ENCODE measurements around the gene EPHA6.
"Not testable (repeated sequence)": the region's sequence is repeated elsewhere in the genome, so short reads cannot be mapped to it uniquely, and the experiment has no call there.

Gene EPHA6

GRCh38 chr3:97197830-97198229 lies 383.4 kb downstream of the EPHA6 start:
- no peak for DNase-seq

- no peak for DNase-seq
Measured at GRCh38 chr3:97200387-97200786, 386.0 kb downstream of the EPHA6 start.

GRCh38 chr3:97201814-97202213 lies 387.4 kb downstream of the EPHA6 start:
- no peak for DNase-seq

GRCh38 chr3:97228966-97229365 lies 414.6 kb downstream of the EPHA6 start:
- DNase-seq = no peak

GRCh38 chr3:97230486-97230885 lies 416.1 kb downstream of the EPHA6 start:
- no peak for DNase-seq

GRCh38 chr3:97232393-97233034 lies 418.1 kb downstream of the EPHA6 start:
- DNase-seq = no peak

GRCh38 chr3:97235179-97235578 lies 420.8 kb downstream of the EPHA6 start:
- DNase-seq = no peak

GRCh38 chr3:97235611-97236315 lies 421.4 kb downstream of the EPHA6 start:
- no peak for DNase-seq

- no peak for DNase-seq
Measured at GRCh38 chr3:97241417-97241816, 427.0 kb downstream of the EPHA6 start.

- no peak for DNase-seq
Measured at GRCh38 chr3:97245201-97245910, 431.0 kb downstream of the EPHA6 start.

- DNase-seq = no peak
Measured at GRCh38 chr3:97256060-97256459, 441.7 kb downstream of the EPHA6 start.

- DNase-seq = peak; percentile 41
Measured at GRCh38 chr3:97257942-97258697, 443.7 kb downstream of the EPHA6 start.

GRCh38 chr3:97259263-97259662 lies 444.9 kb downstream of the EPHA6 start:
- no peak for DNase-seq

- DNase-seq = no peak
Measured at GRCh38 chr3:97264180-97264579, 449.8 kb downstream of the EPHA6 start.

- DNase-seq = no peak
Measured at GRCh38 chr3:97265237-97266005, 451.0 kb downstream of the EPHA6 start.

- no peak for DNase-seq
Measured at GRCh38 chr3:97269202-97269601, 454.8 kb downstream of the EPHA6 start.

GRCh38 chr3:97276879-97277550 lies 462.6 kb downstream of the EPHA6 start:
- not testable (repeated sequence) for DNase-seq

- DNase-seq = no peak
Measured at GRCh38 chr3:97277708-97278107, 463.3 kb downstream of the EPHA6 start.

GRCh38 chr3:97278506-97278905 lies 464.1 kb downstream of the EPHA6 start:
- peak; percentile 29 for DNase-seq

- peak; percentile 25 for DNase-seq
Measured at GRCh38 chr3:97291901-97292300, 477.5 kb downstream of the EPHA6 start.

GRCh38 chr3:97293596-97294131 lies 479.3 kb downstream of the EPHA6 start:
- DNase-seq = no peak

GRCh38 chr3:97297032-97297431 lies 482.6 kb downstream of the EPHA6 start:
- no peak for DNase-seq
